Astrocyte (in vitro differentiated cells and primary cell): ENCODE data around the gene PTPN1. TPM values are rescaled to one million over a fixed set of nuclear protein-coding genes. Genes with fewer than 3 reads are reported as not detected.
A peak's percentile ranks its signal among the peaks of the same experiment; 100 is the strongest.
"Not testable (repeated sequence)": the region's sequence is repeated elsewhere in the genome, so short reads cannot be mapped to it uniquely, and the experiment has no call there.

Experiments used
- DNase-seq: peaks from one replicate; pipeline ENCODE4 v3.0.0-alpha.2; 2010; ENCODE audit warnings: low read depth
- FAIRE-seq: peaks from 2 replicates; lab custom pipeline; 2011; peaks lifted over from hg19 to GRCh38; lab: Jason Lieb, UNC
- H2AFZ ChIP-seq: 2 replicates; pipeline ENCODE4 v1.6.0; 2012; ENCODE audit warnings: low read depth, low read length, inconsistent platforms
- H3K27ac ChIP-seq: 2 replicates; pipeline ENCODE4 v1.5.1; 2011; ENCODE audit warnings: low read depth, low read length, inconsistent platforms
- H3K27me3 ChIP-seq: 2 replicates; pipeline ENCODE4 v1.6.0; 2011; ENCODE audit warnings: low read length, inconsistent platforms; ENCODE audit not compliant: insufficient read depth
- H3K36me3 ChIP-seq: 2 replicates; pipeline ENCODE4 v1.5.1; 2011; ENCODE audit warnings: low read length, inconsistent platforms; ENCODE audit not compliant: insufficient read depth
- H3K4me1 ChIP-seq: 2 replicates; pipeline ENCODE4 v1.5.1; 2011; ENCODE audit warnings: low read length, inconsistent platforms; ENCODE audit not compliant: insufficient read depth
- H3K4me2 ChIP-seq: 2 replicates; pipeline ENCODE4 v1.6.0; 2012; ENCODE audit warnings: low read length, inconsistent platforms
- H3K4me3 ChIP-seq: 2 replicates; pipeline ENCODE4 v1.5.1; 2011; ENCODE audit warnings: low read depth, mild to moderate bottlenecking, low read length, inconsistent platforms; ENCODE audit not compliant: insufficient read depth
- H3K79me2 ChIP-seq: 2 replicates; pipeline ENCODE4 v1.6.0; 2012; ENCODE audit warnings: mild to moderate bottlenecking, low read length, inconsistent platforms; ENCODE audit not compliant: insufficient read depth
- H3K9ac ChIP-seq: 2 replicates; pipeline ENCODE4 v1.6.0; 2012; ENCODE audit warnings: mild to moderate bottlenecking, low read length, inconsistent platforms
- H3K9me3 ChIP-seq: 2 replicates; pipeline ENCODE4 v1.5.1; 2012; ENCODE audit warnings: low read depth, mild to moderate bottlenecking, low read length, inconsistent platforms; ENCODE audit not compliant: insufficient read depth
- H4K20me1 ChIP-seq: 2 replicates; pipeline ENCODE4 v1.6.0; 2012; ENCODE audit warnings: low read length, inconsistent platforms; ENCODE audit not compliant: insufficient read depth
- H3K27ac Mint-ChIP-seq: one replicate; pipeline ENCODE4 v1.8.0; 2021; ENCODE audit warnings: mild to moderate bottlenecking, mixed read lengths; ENCODE audit not compliant: unreplicated experiment
- H3K27me3 Mint-ChIP-seq: one replicate; pipeline ENCODE4 v1.8.0; 2021; ENCODE audit warnings: low read depth, mixed read lengths; ENCODE audit not compliant: unreplicated experiment
- H3K36me3 Mint-ChIP-seq: one replicate; pipeline ENCODE4 v1.8.0; 2021; ENCODE audit warnings: low read depth, mixed read lengths; ENCODE audit not compliant: unreplicated experiment
- H3K4me1 Mint-ChIP-seq: one replicate; pipeline ENCODE4 v1.8.0; 2021; ENCODE audit warnings: low read depth, mixed read lengths; ENCODE audit not compliant: unreplicated experiment
- H3K4me3 Mint-ChIP-seq: one replicate; pipeline ENCODE4 v1.8.0; 2021; ENCODE audit warnings: mild to moderate bottlenecking, moderate library complexity, mixed read lengths; ENCODE audit not compliant: unreplicated experiment
- H3K9me3 Mint-ChIP-seq: one replicate; pipeline ENCODE4 v1.8.0; 2021; ENCODE audit warnings: mild to moderate bottlenecking, mixed read lengths; ENCODE audit not compliant: unreplicated experiment
- CTCF ChIP-seq: IDR thresholded peaks from 2 replicates; pipeline ENCODE4 v1.5.1; 2011; ENCODE audit warnings: low read depth, mild to moderate bottlenecking, inconsistent platforms, low read length, moderate library complexity; ENCODE audit not compliant: insufficient read depth
- EZH2 ChIP-seq: IDR thresholded peaks from 2 replicates; pipeline ENCODE4 v1.6.1; 2012; ENCODE audit warnings: mild to moderate bottlenecking, low read length, inconsistent platforms; ENCODE audit not compliant: insufficient read depth
- total RNA-seq: library from RNA; stranded (reverse); gene quantifications from 2 replicates; pipeline ENCODE4 v1.2.1, GENCODE V29; 2021

Gene PTPN1
- total RNA-seq, 1 donor from 2014 or later = 64.9 TPM

DNA sequence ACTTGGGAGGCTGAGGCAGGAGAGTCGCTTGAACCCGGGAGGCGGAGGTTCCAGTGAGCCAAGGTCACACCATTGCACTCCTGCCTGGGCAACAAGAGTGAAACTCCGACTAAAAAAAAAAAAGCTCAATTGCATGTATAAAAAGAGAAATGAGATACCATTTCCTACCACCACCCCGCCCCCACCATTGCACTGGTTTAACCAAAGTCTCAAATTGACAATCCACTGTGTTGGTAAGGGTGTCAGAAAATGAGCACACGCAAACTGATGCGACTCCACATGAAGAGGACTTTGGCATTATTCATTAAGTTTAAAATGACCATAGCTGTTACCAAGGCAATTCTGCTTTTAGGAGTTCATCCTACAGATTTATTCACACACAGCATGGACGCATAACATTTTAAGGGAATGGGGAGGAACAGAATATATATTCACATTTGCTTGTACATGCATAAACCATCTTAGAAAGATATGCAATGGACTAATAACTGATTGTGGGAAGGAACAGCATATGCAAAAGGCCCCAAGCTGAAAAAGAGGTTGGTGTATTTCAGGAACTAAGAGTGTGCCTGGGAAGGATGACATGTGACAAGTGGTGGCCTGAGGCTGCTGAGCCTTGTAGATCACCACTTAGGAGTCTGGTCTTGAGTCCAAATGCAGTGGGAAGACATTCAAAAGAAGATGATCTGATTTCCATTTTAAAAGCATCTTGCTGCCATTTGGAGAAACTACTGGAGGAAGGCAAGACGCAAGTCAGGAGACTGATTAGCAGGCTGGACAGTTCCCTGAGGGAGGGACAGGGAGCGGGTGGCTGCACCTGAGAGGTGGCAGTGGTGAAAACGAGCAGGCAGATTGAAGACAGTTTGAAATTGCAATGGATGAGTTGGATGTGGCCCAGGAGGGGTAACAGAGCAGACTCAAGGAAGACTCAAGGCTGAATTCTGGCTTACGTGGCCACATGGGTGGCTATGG is 37.2 kb upstream of the PTPN1 start:
- FAIRE-seq (no peak), DNase-seq (no peak)
- no peak overlapping the region for H2AFZ ChIP-seq
- H3K4me2 ChIP-seq = no peak overlapping the region
- H3K79me2 ChIP-seq = no peaks in the 10 kb centered on the region
- peaks cover 7% of the 10 kb centered on the region for H3K27me3 Mint-ChIP-seq
- H3K27me3 ChIP-seq = no peaks in the 10 kb centered on the region
- peaks cover 5% of the 10 kb centered on the region for H3K4me1 ChIP-seq
- no peaks in the 10 kb centered on the region for H3K36me3 Mint-ChIP-seq
- no peak overlapping the region for H3K4me3 Mint-ChIP-seq
- H3K4me1 Mint-ChIP-seq = no peaks in the 10 kb centered on the region
- H4K20me1 ChIP-seq = no peaks in the 10 kb centered on the region
- H3K27ac Mint-ChIP-seq = no peak overlapping the region
- H3K9ac ChIP-seq = no peak overlapping the region
- no peak overlapping the region for H3K4me3 ChIP-seq
- H3K36me3 ChIP-seq = no peaks in the 10 kb centered on the region
- H3K9me3 Mint-ChIP-seq = no peaks in the 10 kb centered on the region
- H3K9me3 ChIP-seq = no peaks in the 10 kb centered on the region
- H3K27ac ChIP-seq = no peak overlapping the region
- TF ChIP-seq EZH2 (no peak), CTCF (no peak)

- not testable (repeated sequence) for H3K4me1 ChIP-seq, H3K4me3 ChIP-seq, H3K9me3 ChIP-seq, H3K9me3 Mint-ChIP-seq, DNase-seq, H3K27ac ChIP-seq, H3K27me3 Mint-ChIP-seq, H3K9ac ChIP-seq, H3K79me2 ChIP-seq, H3K27me3 ChIP-seq, H2AFZ ChIP-seq, H3K36me3 ChIP-seq, H3K4me1 Mint-ChIP-seq, FAIRE-seq, H3K27ac Mint-ChIP-seq, H3K4me3 Mint-ChIP-seq, H3K36me3 Mint-ChIP-seq, H3K4me2 ChIP-seq, H4K20me1 ChIP-seq
These were observed 35.8 kb upstream of the PTPN1 start for GRCh38 chr20:50474356-50474755.

DNA sequence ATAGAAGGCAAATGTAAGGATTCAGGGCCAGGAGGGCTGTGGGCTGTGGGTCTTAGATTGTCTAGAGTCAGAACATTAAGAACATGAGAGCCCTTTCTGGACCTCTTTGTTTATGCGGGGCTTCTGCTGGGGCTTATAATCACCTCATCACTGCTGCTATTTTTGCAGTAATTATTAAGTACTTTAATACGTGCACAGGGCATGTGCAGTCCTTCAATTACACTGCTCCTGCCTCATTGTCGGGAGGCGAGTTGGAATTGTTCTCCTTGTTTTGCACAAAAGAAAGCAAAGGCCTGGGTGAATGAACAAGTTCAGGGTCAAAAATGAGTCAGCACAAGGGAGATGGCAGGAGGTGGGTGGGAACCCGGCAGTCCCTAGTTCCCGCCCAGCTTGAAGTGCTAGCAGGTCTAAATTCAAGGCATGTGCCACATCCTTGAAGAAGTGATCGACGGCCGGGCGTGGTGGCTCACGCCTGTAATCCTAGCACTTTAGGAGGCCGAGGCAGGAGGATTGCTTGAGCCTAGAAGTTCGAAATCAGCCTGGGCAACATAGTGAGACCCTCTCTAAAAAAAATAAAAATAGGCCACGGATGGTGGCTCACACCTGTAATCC is 34.4 kb upstream of the PTPN1 start:
- H3K79me2 ChIP-seq = no peaks in the 10 kb centered on the region
- DNase-seq (peak; percentile 46), FAIRE-seq (no peak)
- no peaks in the 10 kb centered on the region for H3K36me3 ChIP-seq
- Mint-ChIP-seq H3K4me1 (no peaks in the 10 kb centered on the region), H3K4me3 (no peak overlapping the region), H3K9me3 (no peaks in the 10 kb centered on the region), H3K36me3 (no peaks in the 10 kb centered on the region), H3K27me3 (peaks cover 7% of the 10 kb centered on the region), H3K27ac (no peak overlapping the region)
- no peak overlapping the region for H3K4me3 ChIP-seq
- H3K27me3 ChIP-seq = no peaks in the 10 kb centered on the region
- no peak overlapping the region for H3K4me2 ChIP-seq
- no peak overlapping the region for H2AFZ ChIP-seq
- no peaks in the 10 kb centered on the region for H3K9me3 ChIP-seq
- H3K4me1 ChIP-seq = peaks cover 7% of the 10 kb centered on the region
- no peaks in the 10 kb centered on the region for H4K20me1 ChIP-seq
- H3K27ac ChIP-seq = no peak overlapping the region
- H3K9ac ChIP-seq = no peak overlapping the region
- TF ChIP-seq EZH2 (no peak), CTCF (no peak)
